Measurements from ENCODE around the gene MSH5. TPM values are rescaled to one million over a fixed set of nuclear protein-coding genes. Genes with fewer than 3 reads are reported as not detected.
"Not testable (repeated sequence)": the region's sequence is repeated elsewhere in the genome, so short reads cannot be mapped to it uniquely, and the experiment has no call there.

The MSH5 gene
- total RNA-seq, 2 donors from 2014 or later, result 78.9 to 82.6 TPM

- Mint-ChIP-seq H3K9me3 (no peaks in the 10 kb centered on the region), H3K27me3 (no peaks in the 10 kb centered on the region), H3K4me1 (peaks cover 11% of the 10 kb centered on the region), H3K36me3 (ENCODE audit: low read depth) (peaks cover 52% of the 10 kb centered on the region), H3K4me3 (no peak overlapping the region), H3K27ac (no peak overlapping the region)
- ATAC-seq (replicated peaks), result no peak
Measured at GRCh38 chr6:31780507-31781243, 40.9 kb downstream of the MSH5 start.

- Mint-ChIP-seq H3K27ac (no peak overlapping the region), H3K36me3 (ENCODE audit: low read depth) (peaks cover 60% of the 10 kb centered on the region), H3K4me3 (no peak overlapping the region), H3K27me3 (no peaks in the 10 kb centered on the region), H3K9me3 (no peaks in the 10 kb centered on the region), H3K4me1 (peaks cover 7% of the 10 kb centered on the region)
- ATAC-seq (replicated peaks), result no peak
Measured at GRCh38 chr6:31781244-31782125, 41.7 kb downstream of the MSH5 start.

GRCh38 chr6:31782126-31782855 is 42.5 kb downstream of the MSH5 start:
- Mint-ChIP-seq H3K27ac (no peak overlapping the region), H3K27me3 (no peaks in the 10 kb centered on the region), H3K36me3 (ENCODE audit: low read depth) (peaks cover 61% of the 10 kb centered on the region), H3K4me3 (no peak overlapping the region), H3K4me1 (peaks cover 3% of the 10 kb centered on the region), H3K9me3 (no peaks in the 10 kb centered on the region)
- ATAC-seq (replicated peaks), result no peak

- no peaks in the 10 kb centered on the region for H3K27me3 Mint-ChIP-seq
- H3K27ac Mint-ChIP-seq, result peak overlapping the region; percentile 61
- H3K9me3 Mint-ChIP-seq, result no peaks in the 10 kb centered on the region
- H3K4me1 Mint-ChIP-seq, result peaks cover 2% of the 10 kb centered on the region
- no peak for ATAC-seq (replicated peaks)
- no peak overlapping the region for H3K4me3 Mint-ChIP-seq
- H3K36me3 Mint-ChIP-seq (ENCODE audit: low read depth), result peaks cover 63% of the 10 kb centered on the region
Measured at GRCh38 chr6:31784098-31784925, 44.5 kb downstream of the MSH5 start.

- H3K36me3 Mint-ChIP-seq (ENCODE audit: low read depth), result peaks cover 75% of the 10 kb centered on the region
- H3K27ac Mint-ChIP-seq, result no peak overlapping the region
- ATAC-seq (replicated peaks), result no peak
- no peaks in the 10 kb centered on the region for H3K9me3 Mint-ChIP-seq
- H3K27me3 Mint-ChIP-seq, result no peaks in the 10 kb centered on the region
- H3K4me1 Mint-ChIP-seq, result peaks cover 6% of the 10 kb centered on the region
- no peak overlapping the region for H3K4me3 Mint-ChIP-seq
Measured at GRCh38 chr6:31785475-31785874, 45.7 kb downstream of the MSH5 start.

- peak overlapping the region; percentile 22 for H3K4me3 Mint-ChIP-seq
- peaks cover 64% of the 10 kb centered on the region for H3K36me3 Mint-ChIP-seq (ENCODE audit: low read depth)
- no peaks in the 10 kb centered on the region for H3K27me3 Mint-ChIP-seq
- H3K27ac Mint-ChIP-seq, result no peak overlapping the region
- no peak for ATAC-seq (replicated peaks)
- peaks cover 25% of the 10 kb centered on the region for H3K4me1 Mint-ChIP-seq
- no peaks in the 10 kb centered on the region for H3K9me3 Mint-ChIP-seq
Measured at GRCh38 chr6:31791324-31792089, 51.7 kb downstream of the MSH5 start.

GRCh38 chr6:31792090-31792374 is 52.2 kb downstream of the MSH5 start:
- no peak for ATAC-seq (replicated peaks)
- H3K4me3 Mint-ChIP-seq, result peak overlapping the region; percentile 72
- H3K27me3 Mint-ChIP-seq, result no peaks in the 10 kb centered on the region
- peaks cover 27% of the 10 kb centered on the region for H3K4me1 Mint-ChIP-seq
- H3K27ac Mint-ChIP-seq, result peak overlapping the region; percentile 29
- no peaks in the 10 kb centered on the region for H3K9me3 Mint-ChIP-seq
- H3K36me3 Mint-ChIP-seq (ENCODE audit: low read depth), result peaks cover 61% of the 10 kb centered on the region

- peak overlapping the region; percentile 72 for H3K4me3 Mint-ChIP-seq
- peak overlapping the region; percentile 29 for H3K27ac Mint-ChIP-seq
- H3K4me1 Mint-ChIP-seq, result peaks cover 33% of the 10 kb centered on the region
- ATAC-seq (replicated peaks), result peak; percentile 54
- H3K36me3 Mint-ChIP-seq (ENCODE audit: low read depth), result peaks cover 68% of the 10 kb centered on the region
- no peaks in the 10 kb centered on the region for H3K9me3 Mint-ChIP-seq
- no peaks in the 10 kb centered on the region for H3K27me3 Mint-ChIP-seq
Measured at GRCh38 chr6:31792761-31793171, 53.0 kb downstream of the MSH5 start.

- peak overlapping the region; percentile 29 for H3K27ac Mint-ChIP-seq
- not testable (repeated sequence) for H3K9me3 Mint-ChIP-seq; ATAC-seq (replicated peaks); H3K27me3 Mint-ChIP-seq
- peak overlapping the region; percentile 72 for H3K4me3 Mint-ChIP-seq
- peaks cover 34% of the 10 kb centered on the region for H3K4me1 Mint-ChIP-seq
- peaks cover 77% of the 10 kb centered on the region for H3K36me3 Mint-ChIP-seq (ENCODE audit: low read depth)
Measured at GRCh38 chr6:31793927-31794245, 54.1 kb downstream of the MSH5 start.

- peaks cover 32% of the 10 kb centered on the region for H3K4me1 Mint-ChIP-seq
- no peaks in the 10 kb centered on the region for H3K27me3 Mint-ChIP-seq
- no peaks in the 10 kb centered on the region for H3K9me3 Mint-ChIP-seq
- H3K27ac Mint-ChIP-seq, result peak overlapping the region; percentile 8
- no peak for ATAC-seq (replicated peaks)
- peak overlapping the region; percentile 72 for H3K4me3 Mint-ChIP-seq
- peaks cover 77% of the 10 kb centered on the region for H3K36me3 Mint-ChIP-seq (ENCODE audit: low read depth)
Measured at GRCh38 chr6:31794294-31794865, 54.6 kb downstream of the MSH5 start.

- Mint-ChIP-seq H3K4me1 (peaks cover 30% of the 10 kb centered on the region), H3K27ac (peak overlapping the region; percentile 99), H3K9me3 (no peaks in the 10 kb centered on the region), H3K27me3 (no peaks in the 10 kb centered on the region), H3K36me3 (ENCODE audit: low read depth) (peaks cover 77% of the 10 kb centered on the region), H3K4me3 (peak overlapping the region; percentile 72)
- ATAC-seq (replicated peaks), result peak; percentile 10
Measured at GRCh38 chr6:31794866-31795615, 55.2 kb downstream of the MSH5 start.

- H3K9me3 Mint-ChIP-seq, result no peaks in the 10 kb centered on the region
- H3K27me3 Mint-ChIP-seq, result no peaks in the 10 kb centered on the region
- peak within 1 kb of the TSS; percentile 72 for H3K4me3 Mint-ChIP-seq
- H3K4me1 Mint-ChIP-seq, result peaks cover 26% of the 10 kb centered on the region
- peaks cover 77% of the 10 kb centered on the region for H3K36me3 Mint-ChIP-seq (ENCODE audit: low read depth)
- peak; percentile 92 for ATAC-seq (replicated peaks)
- H3K27ac Mint-ChIP-seq, result peak within 1 kb of the TSS; percentile 99
Measured at GRCh38 chr6:31795616-31796298, 56.0 kb downstream of the MSH5 start, which contains the start of gene VARS1. VARS1 (minus strand) TSS chr6:31795752; CDS start chr6:31795217, 535 bp downstream.
